ENCODE measurements around the gene TMX4. TPM values are rescaled to one million over a fixed set of nuclear protein-coding genes. Genes with fewer than 3 reads are reported as not detected.

The TMX4 gene
- total and polyA plus RNA-seq, 4 experiments from 2014 or later = 62.5 to 74.6 (median 72.1) TPM

DNA sequence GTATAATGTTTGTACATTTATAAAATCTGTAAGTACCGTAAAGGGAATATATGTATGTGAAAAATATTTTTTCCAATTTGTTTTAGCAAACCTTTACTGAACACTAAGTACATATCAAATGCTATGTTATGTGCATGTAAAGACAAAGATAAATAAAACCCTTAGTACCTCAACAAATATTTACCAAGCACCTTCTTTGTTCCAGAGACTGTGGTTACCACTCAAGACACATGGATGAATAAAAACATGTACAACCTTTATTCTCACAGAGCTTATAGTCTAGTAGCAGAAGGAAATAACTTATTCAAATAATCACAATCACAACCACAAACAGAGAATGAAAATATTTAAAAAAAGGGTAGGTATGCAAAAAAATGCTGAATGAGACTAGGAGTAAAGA lies 17.5 kb downstream of the TMX4 start:
- Histone ChIP-seq H3K27ac (ENCODE audit: low read depth, low read length) (no peak overlapping the region), H3K36me3 (ENCODE audit: insufficient read depth, low read length) (peaks cover 37% of the 10 kb centered on the region), H3K4me1 (ENCODE audit: insufficient read depth, low read length) (no peaks in the 10 kb centered on the region), H3K9me3 (ENCODE audit: control insufficient read depth in 1 of 2, low read length in 2 of 2) (no peaks in the 10 kb centered on the region), H3K4me3 (ENCODE audit: low read length in 2 of 2) (no peak overlapping the region), H3K27me3 (ENCODE audit: insufficient read depth, low read length) (no peaks in the 10 kb centered on the region)
- H3K36me3 Mint-ChIP-seq = peaks cover 34 to 62% of the 10 kb centered on the region in 2 donors
- POLR2A ChIA-PET (ENCODE audit: partially characterized antibody) = no interaction called here
- no peaks in the 10 kb centered on the region for H3K9me3 Mint-ChIP-seq
- H3K4me3 Mint-ChIP-seq = no peak overlapping the region
- H3K4me1 Mint-ChIP-seq = peaks cover 0 to 11% (median 7%) of the 10 kb centered on the region in 4 donors
- H3K27ac Mint-ChIP-seq = peak overlapping the region in 1 of 7 donors; percentile 23
- no peaks in the 10 kb centered on the region for H3K27me3 Mint-ChIP-seq
- DNase-seq = no peak
- CTCF ChIA-PET (ENCODE audit: partially characterized antibody) = no interaction called here
- intact Hi-C loops (cut with micrococcal nuclease) = no loop called here

DNA sequence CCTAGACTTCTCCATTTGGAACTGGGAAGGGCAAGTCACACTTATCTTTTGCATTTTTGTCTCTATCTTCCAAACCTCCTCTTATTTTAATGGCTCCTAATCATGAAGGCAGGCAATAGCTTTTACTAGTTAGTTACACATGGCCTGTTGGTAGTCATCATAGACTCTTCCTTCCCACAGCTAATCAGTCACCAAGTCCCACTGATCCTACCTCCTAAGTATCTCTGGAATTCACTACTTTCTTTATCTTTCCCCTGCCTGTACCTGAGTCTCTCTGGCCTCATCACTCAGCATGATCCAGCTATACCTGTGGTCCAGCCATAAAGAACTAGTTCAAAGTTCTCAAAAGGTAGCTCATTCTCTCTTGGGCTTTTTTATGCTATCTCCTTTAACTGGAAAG lies 18.8 kb downstream of the TMX4 start:
- H3K36me3 ChIP-seq (ENCODE audit: insufficient read depth, low read length) = peaks cover 49% of the 10 kb centered on the region
- no peaks in the 10 kb centered on the region for H3K27me3 ChIP-seq (ENCODE audit: insufficient read depth, low read length)
- no peaks in the 10 kb centered on the region for H3K4me1 ChIP-seq (ENCODE audit: insufficient read depth, low read length)
- H3K4me1 Mint-ChIP-seq = peaks cover 0 to 7% (median 6%) of the 10 kb centered on the region in 4 donors
- H3K36me3 Mint-ChIP-seq = peaks cover 32 to 51% of the 10 kb centered on the region in 2 donors
- POLR2A ChIA-PET (ENCODE audit: partially characterized antibody) = no interaction called here
- H3K4me3 Mint-ChIP-seq = no peak overlapping the region
- no peaks in the 10 kb centered on the region for H3K9me3 ChIP-seq (ENCODE audit: control insufficient read depth in 1 of 2, low read length in 2 of 2)
- no peaks in the 10 kb centered on the region for H3K9me3 Mint-ChIP-seq
- no peak for DNase-seq
- intact Hi-C loops (cut with micrococcal nuclease) = no loop called here
- H3K4me3 ChIP-seq (ENCODE audit: low read length in 2 of 2) = no peak overlapping the region
- H3K27ac ChIP-seq (ENCODE audit: low read depth, low read length) = no peak overlapping the region
- H3K27me3 Mint-ChIP-seq = no peaks in the 10 kb centered on the region
- no peak overlapping the region for H3K27ac Mint-ChIP-seq
- CTCF ChIA-PET (ENCODE audit: partially characterized antibody) = interaction anchor here (1.1 kb wide), 1 partner anchor 10 kb away, joined by 3 read pairs; no protein-coding TSS in a partner anchor

DNA sequence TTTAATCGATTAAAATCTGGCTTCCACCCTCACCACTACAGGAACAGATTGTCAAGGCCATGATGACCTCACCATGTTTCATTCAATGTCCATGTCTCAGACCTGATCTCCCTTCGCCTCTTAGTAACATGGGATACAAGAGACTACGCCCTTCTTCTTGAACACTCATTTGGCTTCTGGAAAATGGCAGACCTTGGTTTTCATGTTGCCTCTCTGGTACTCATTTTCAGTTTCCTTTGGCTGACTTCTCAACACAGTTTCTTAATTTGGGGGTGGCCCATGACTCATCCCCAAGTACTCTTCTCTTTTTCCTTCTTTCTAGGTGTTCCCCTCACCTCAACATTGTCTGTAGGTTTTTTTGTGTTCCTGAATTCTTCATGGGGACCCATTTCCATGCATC lies 22.7 kb downstream of the TMX4 start:
- H3K27ac ChIP-seq (ENCODE audit: low read depth, low read length) = no peak overlapping the region
- intact Hi-C loops (cut with micrococcal nuclease) = no loop called here
- H3K36me3 ChIP-seq (ENCODE audit: insufficient read depth, low read length) = peaks cover 45% of the 10 kb centered on the region
- Mint-ChIP-seq H3K4me3 (no peak overlapping the region), H3K9me3 (peaks cover 0 to 9% (median 5%) of the 10 kb centered on the region in 8 donors), H3K27me3 (no peaks in the 10 kb centered on the region), H3K4me1 (peaks cover 0 to 2% (median 0%) of the 10 kb centered on the region in 4 donors), H3K27ac (no peak overlapping the region), H3K36me3 (peaks cover 37 to 39% of the 10 kb centered on the region in 2 donors)
- H3K4me1 ChIP-seq (ENCODE audit: insufficient read depth, low read length) = no peaks in the 10 kb centered on the region
- CTCF ChIA-PET (ENCODE audit: partially characterized antibody) = no interaction called here
- no peaks in the 10 kb centered on the region for H3K27me3 ChIP-seq (ENCODE audit: insufficient read depth, low read length)
- DNase-seq = no peak
- H3K4me3 ChIP-seq (ENCODE audit: low read length in 2 of 2) = no peak overlapping the region
- POLR2A ChIA-PET (ENCODE audit: partially characterized antibody) = no interaction called here
- H3K9me3 ChIP-seq (ENCODE audit: control insufficient read depth in 1 of 2, low read length in 2 of 2) = no peaks in the 10 kb centered on the region

DNA sequence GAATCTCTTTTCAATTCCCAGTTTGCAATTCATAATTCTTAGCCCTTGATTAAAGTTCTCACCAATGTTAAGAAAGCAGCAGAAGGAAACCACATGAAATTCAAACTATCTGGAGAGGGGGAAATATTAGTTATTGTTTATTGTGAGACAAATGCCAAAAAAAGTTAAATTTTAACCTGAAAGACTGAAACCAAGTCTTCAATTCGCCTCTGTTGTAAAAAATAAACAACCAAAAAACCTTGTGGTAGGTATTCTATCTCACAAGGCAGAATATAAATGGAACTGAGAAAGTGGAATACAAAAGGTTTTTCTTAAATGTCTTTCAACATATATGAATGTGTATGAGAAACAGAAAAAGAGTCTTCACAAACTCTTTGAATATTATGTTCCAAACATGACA lies 24.8 kb downstream of the TMX4 start:
- Mint-ChIP-seq H3K4me1 (peaks cover 0 to 3% (median 2%) of the 10 kb centered on the region in 4 donors), H3K27ac (no peak overlapping the region), H3K27me3 (no peaks in the 10 kb centered on the region), H3K36me3 (peaks cover 35 to 41% of the 10 kb centered on the region in 2 donors), H3K4me3 (no peak overlapping the region), H3K9me3 (peaks cover 0 to 9% (median 5%) of the 10 kb centered on the region in 8 donors)
- no peak for DNase-seq
- no peak overlapping the region for H3K27ac ChIP-seq (ENCODE audit: low read depth, low read length)
- POLR2A ChIA-PET (ENCODE audit: partially characterized antibody) = no interaction called here
- peaks cover 45% of the 10 kb centered on the region for H3K36me3 ChIP-seq (ENCODE audit: insufficient read depth, low read length)
- no peak overlapping the region for H3K4me3 ChIP-seq (ENCODE audit: low read length in 2 of 2)
- CTCF ChIA-PET (ENCODE audit: partially characterized antibody) = no interaction called here
- intact Hi-C loops (cut with micrococcal nuclease) = no loop called here
- H3K9me3 ChIP-seq (ENCODE audit: control insufficient read depth in 1 of 2, low read length in 2 of 2) = no peaks in the 10 kb centered on the region
- no peaks in the 10 kb centered on the region for H3K4me1 ChIP-seq (ENCODE audit: insufficient read depth, low read length)
- H3K27me3 ChIP-seq (ENCODE audit: insufficient read depth, low read length) = no peaks in the 10 kb centered on the region

DNA sequence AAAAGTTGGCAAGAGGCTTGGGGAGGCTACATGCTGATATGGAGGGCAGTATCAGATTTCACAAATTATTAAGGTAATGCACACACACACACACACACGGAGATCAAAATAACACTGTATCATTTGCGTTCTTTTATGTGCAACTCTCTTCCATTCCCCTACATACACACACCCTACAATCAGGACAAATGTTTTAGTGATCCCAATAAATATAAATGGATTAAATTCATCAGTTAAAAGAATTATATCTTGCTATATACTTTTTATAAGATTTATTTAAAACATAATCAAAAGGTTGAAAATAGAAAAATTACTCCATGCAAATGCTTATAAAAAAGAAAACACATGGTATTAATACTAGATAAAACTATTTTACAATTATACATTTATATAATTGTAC lies 25.9 kb downstream of the TMX4 start:
- intact Hi-C loops (cut with micrococcal nuclease) = no loop called here
- peak overlapping the region in 1 of 7 donors; percentile 9 for H3K27ac Mint-ChIP-seq
- H3K9me3 Mint-ChIP-seq = peaks cover 0 to 9% (median 5%) of the 10 kb centered on the region in 8 donors
- H3K4me1 Mint-ChIP-seq = peaks cover 0 to 3% (median 2%) of the 10 kb centered on the region in 4 donors
- no peak for DNase-seq
- Histone ChIP-seq H3K4me1 (ENCODE audit: insufficient read depth, low read length) (no peaks in the 10 kb centered on the region), H3K4me3 (ENCODE audit: low read length in 2 of 2) (no peak overlapping the region), H3K27ac (ENCODE audit: low read depth, low read length) (no peak overlapping the region), H3K27me3 (ENCODE audit: insufficient read depth, low read length) (no peaks in the 10 kb centered on the region), H3K36me3 (ENCODE audit: insufficient read depth, low read length) (peaks cover 37% of the 10 kb centered on the region), H3K9me3 (ENCODE audit: control insufficient read depth in 1 of 2, low read length in 2 of 2) (no peaks in the 10 kb centered on the region)
- ChIA-PET POLR2A (ENCODE audit: partially characterized antibody) (no interaction called here), CTCF (ENCODE audit: partially characterized antibody) (no interaction called here)
- no peak overlapping the region for H3K4me3 Mint-ChIP-seq
- H3K27me3 Mint-ChIP-seq = no peaks in the 10 kb centered on the region
- H3K36me3 Mint-ChIP-seq = peaks cover 28 to 39% of the 10 kb centered on the region in 2 donors

DNA sequence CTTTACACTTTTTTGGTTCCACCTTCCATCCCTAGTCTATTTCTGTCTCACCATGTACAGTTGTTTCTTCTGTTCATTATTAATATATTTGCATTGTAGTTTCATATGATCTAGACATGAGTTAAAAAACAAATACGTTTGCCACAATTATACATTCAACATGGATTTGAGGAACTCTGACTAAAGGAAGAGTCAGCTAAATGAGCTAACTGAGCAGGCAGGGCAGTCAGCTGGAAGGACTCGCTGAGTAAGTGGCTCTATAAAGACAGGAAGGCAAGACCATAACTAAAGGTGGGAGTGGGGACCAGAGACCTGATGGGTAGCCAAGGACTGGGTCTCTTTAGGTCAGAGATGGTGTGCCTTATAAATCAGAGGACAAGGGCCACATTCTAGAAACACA lies 26.3 kb downstream of the TMX4 start:
- Histone ChIP-seq H3K4me1 (ENCODE audit: insufficient read depth, low read length) (no peaks in the 10 kb centered on the region), H3K27me3 (ENCODE audit: insufficient read depth, low read length) (no peaks in the 10 kb centered on the region), H3K27ac (ENCODE audit: low read depth, low read length) (no peak overlapping the region), H3K36me3 (ENCODE audit: insufficient read depth, low read length) (peaks cover 32% of the 10 kb centered on the region), H3K9me3 (ENCODE audit: control insufficient read depth in 1 of 2, low read length in 2 of 2) (no peaks in the 10 kb centered on the region), H3K4me3 (ENCODE audit: low read length in 2 of 2) (no peak overlapping the region)
- Mint-ChIP-seq H3K9me3 (peaks cover 0 to 9% (median 5%) of the 10 kb centered on the region in 8 donors), H3K4me1 (peaks cover 0 to 3% (median 2%) of the 10 kb centered on the region in 4 donors), H3K27ac (no peak overlapping the region), H3K36me3 (peaks cover 28 to 41% of the 10 kb centered on the region in 2 donors), H3K4me3 (no peak overlapping the region), H3K27me3 (no peaks in the 10 kb centered on the region)
- DNase-seq = no peak
- CTCF ChIA-PET (ENCODE audit: partially characterized antibody) = no interaction called here
- intact Hi-C loops (cut with micrococcal nuclease) = no loop called here
- POLR2A ChIA-PET (ENCODE audit: partially characterized antibody) = no interaction called here

DNA sequence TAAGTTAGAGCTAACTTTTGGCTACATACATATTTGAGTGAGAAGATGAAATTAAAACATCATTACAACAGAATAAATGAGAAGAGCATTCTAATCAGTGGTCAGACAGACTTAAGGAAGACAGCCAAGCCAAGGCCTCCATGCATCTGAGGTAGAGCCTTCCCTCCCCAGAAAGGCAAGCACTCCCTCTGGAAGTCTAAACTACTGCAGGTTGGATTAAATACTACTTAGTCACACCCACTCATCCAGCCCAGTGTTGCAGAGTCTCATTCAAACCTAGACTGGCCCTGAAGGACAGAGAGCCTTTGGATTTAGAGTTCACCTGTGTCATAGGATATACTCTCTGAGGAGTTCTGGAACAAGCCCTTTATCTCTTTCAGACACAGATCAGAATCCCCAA lies 29.2 kb downstream of the TMX4 start:
- Histone ChIP-seq H3K27me3 (ENCODE audit: insufficient read depth, low read length) (no peaks in the 10 kb centered on the region), H3K9me3 (ENCODE audit: control insufficient read depth in 1 of 2, low read length in 2 of 2) (no peaks in the 10 kb centered on the region), H3K36me3 (ENCODE audit: insufficient read depth, low read length) (peaks cover 7% of the 10 kb centered on the region), H3K27ac (ENCODE audit: low read depth, low read length) (no peak overlapping the region), H3K4me3 (ENCODE audit: low read length in 2 of 2) (no peak overlapping the region), H3K4me1 (ENCODE audit: insufficient read depth, low read length) (no peaks in the 10 kb centered on the region)
- Mint-ChIP-seq H3K27me3 (no peaks in the 10 kb centered on the region), H3K27ac (peak overlapping the region in 3 of 7 donors; percentile 18 to 50 (median 37)), H3K9me3 (peaks cover 0 to 9% (median 5%) of the 10 kb centered on the region in 8 donors), H3K4me3 (no peak overlapping the region), H3K4me1 (peaks cover 0 to 5% (median 2%) of the 10 kb centered on the region in 4 donors), H3K36me3 (peaks cover 36 to 58% of the 10 kb centered on the region in 2 donors)
- ChIA-PET POLR2A (ENCODE audit: partially characterized antibody) (no interaction called here), CTCF (ENCODE audit: partially characterized antibody) (interaction anchor here (1.1 to 1.6 kb wide), 2 partner anchors 10 to 54 kb away, joined by 3 to 6 read pairs; no protein-coding TSS in a partner anchor)
- DNase-seq = no peak
- intact Hi-C loops (cut with micrococcal nuclease) = no loop called here

All from CD4-positive, alpha-beta memory T cell (primary cell).